ENCODE results near the gene TIMP2. TPM values are rescaled to one million over a fixed set of nuclear protein-coding genes. Genes with fewer than 3 reads are reported as not detected.

Gene TIMP2
- total and polyA plus RNA-seq, 2 of the 8 experiments (the other 6 are each of a cell fraction or from before 2014, with no cell fraction given): 18.2 to 43.3 TPM

- Histone ChIP-seq H3K4ac (replicated peaks; ENCODE audit: insufficient read length, low read depth, low read length) (no peak overlapping the region), H2AFZ (ENCODE audit: low read length) (no peak overlapping the region), H3K9ac (replicated peaks in 1 of 4; ENCODE audit: extremely low read depth in 1 of 4, low read depth in 3 of 4, low read length in 3 of 4) (no peak overlapping the region), H4K20me1 (replicated peaks in 1 of 2; ENCODE audit: control insufficient read depth in 1 of 2, insufficient read depth in 2 of 2, low read length in 2 of 2) (no peaks in the 10 kb centered on the region), H3K4me3 (ENCODE audit: extremely low read depth in 1 of 4, insufficient read depth in 2 of 4, low read depth in 3 of 4, low read length in 4 of 4) (no peak overlapping the region), H2BK20ac (ENCODE audit: low read length) (no peak overlapping the region), H2BK120ac (replicated peaks; ENCODE audit: low read depth, low read length) (no peak overlapping the region), H3K4me2 (ENCODE audit: insufficient read depth in 1 of 2, low read depth in 2 of 2, low read length in 2 of 2) (no peak overlapping the region), H3K27me3 (replicated peaks in 1 of 4; ENCODE audit: control insufficient read depth in 3 of 4, extremely low read depth in 1 of 4, insufficient read depth in 3 of 4, low read length in 3 of 4) (no peaks in the 10 kb centered on the region), H2AK5ac (ENCODE audit: low read depth, low read length) (no peak overlapping the region), H2BK12ac (ENCODE audit: low read depth, low read length) (no peak overlapping the region), H4K8ac (ENCODE audit: extremely low read depth, insufficient read depth, low read length) (no peak overlapping the region; the same call in 1 of the 2 replicates), H3K4me1 (replicated peaks in 1 of 4; ENCODE audit: control insufficient read depth in 3 of 4, insufficient read depth in 4 of 4, low read length in 3 of 4) (no peaks in the 10 kb centered on the region; a peak in 1 of 7 replicates), H3K27ac (ENCODE audit: low read depth, low read length) (no peak overlapping the region), H3K18ac (ENCODE audit: extremely low read depth, low read length) (no peak overlapping the region), H3K14ac (ENCODE audit: insufficient read length) (no peak overlapping the region), H3K36me3 (ENCODE audit: control insufficient read depth in 2 of 4, insufficient read depth in 4 of 4, low read length in 3 of 4) (peaks cover 0 to 6% (median 2%) of the 10 kb centered on the region in 4 experiments; a peak in 5 of 8 replicates), H3K79me1 (ENCODE audit: low read depth, low read length) (no peaks in the 10 kb centered on the region), H2BK15ac (ENCODE audit: low read length) (no peak overlapping the region), H3K23ac (ENCODE audit: insufficient read length) (no peak overlapping the region), H4K91ac (replicated peaks; ENCODE audit: insufficient read length, low read length) (no peak overlapping the region), H3K23me2 (ENCODE audit: low read depth, low read length) (no peaks in the 10 kb centered on the region), H3K79me2 (ENCODE audit: control insufficient read depth in 1 of 2, insufficient read depth in 2 of 2, low read length in 2 of 2) (no peaks in the 10 kb centered on the region), H4K5ac (ENCODE audit: insufficient read length, low read depth, low read length) (no peak overlapping the region), H2BK5ac (ENCODE audit: low read depth, low read length) (no peak overlapping the region), H3K56ac (replicated peaks; ENCODE audit: insufficient read length, low read depth, low read length) (no peak overlapping the region), H3K9me3 (ENCODE audit: insufficient read depth in 2 of 2, low read depth in 1 of 2, low read length in 1 of 2) (no peaks in the 10 kb centered on the region)
- no peak for TF ChIP-seq BCL11A (IDR thresholded peaks at IDR 0.05; ENCODE audit: low read depth in 2 of 2, low read length in 2 of 2)
- CTCF ChIA-PET (ENCODE audit: partially characterized antibody): interaction anchor here (1.1 to 4.9 kb wide), 4 partner anchors 10 to 245 kb away, joined by 3 to 31 read pairs (median 6); no protein-coding TSS in a partner anchor
- FAIRE-seq (no peak), DNase-seq (ENCODE audit: low read depth in 1 of 2, low spot score in 2 of 2) (no peak)
- 95% methylated on average over 23 of the region's 25 CpGs; no CpG with 5 or more reads in 1 of the 2 experiments for WGBS, 2 experiments (ENCODE audit: extremely low coverage in 1 of 2, insufficient coverage in 1 of 2, insufficient read length in 1 of 2, insufficient replicate concordance in 2 of 2, low coverage in 1 of 2, low lambda C conversion rate in 2 of 2, missing lambda C conversion rate in 1 of 2)
- POLR2A ChIA-PET (ENCODE audit: partially characterized antibody): interaction anchor here (1.0 to 1.6 kb wide), 2 partner anchors 16 to 28 kb away, joined by 3 read pairs; partner anchors contain the start of gene USP36
These were observed 69.5 kb downstream of the TIMP2 start for GRCh38 chr17:78855561-78856165.

All from H1 (cell line).